H1 (cell line): ENCODE measurements around the gene MDH1. TPM values are rescaled to one million over a fixed set of nuclear protein-coding genes. Genes with fewer than 3 reads are reported as not detected.

ENCODE experiments used
- CTCF ChIA-PET: fragments of 300-600 bp; sonication (Branson Sonifier 250); formaldehyde crosslinking; loops from one replicate; lab custom pipeline; 2021; ENCODE audit not compliant: partially characterized antibody; lab: Charles Lee
- POLR2A ChIA-PET: fragments of 300-600 bp; sonication (Branson Sonifier 250); formaldehyde crosslinking; loops from one replicate; lab custom pipeline; 2021; ENCODE audit warnings: inconsistent platforms; ENCODE audit not compliant: partially characterized antibody; lab: Charles Lee
- DNase-seq, 2 experiments: peaks; one replicate each; pipeline versions ENCODE4 v3.0.0 to v3.0.0-alpha.2; 2010 to 2022; ENCODE audit warnings: low spot score in 2 of 2, low read depth in 1 of 2, mixed read lengths in 1 of 2
- FAIRE-seq: peaks from 2 replicates; lab custom pipeline; 2011; peaks lifted over from hg19 to GRCh38; lab: Jason Lieb, UNC
- H2AFZ ChIP-seq: 2 replicates; pipeline ENCODE4 v1.8.1; 2012; ENCODE audit warnings: low read length, inconsistent platforms
- H2AK5ac ChIP-seq: 2 replicates; pipeline ENCODE4 v1.6.1; 2013; ENCODE audit warnings: low read depth, low read length
- H2BK120ac ChIP-seq: replicated peaks from 2 replicates; pipeline ENCODE3; 2013; ENCODE audit warnings: low read depth, low read length, inconsistent platforms
- H2BK12ac ChIP-seq: 2 replicates; pipeline ENCODE4 v1.6.1; 2013; ENCODE audit warnings: low read depth, low read length
- H2BK15ac ChIP-seq: 2 replicates; pipeline ENCODE4 v1.6.1; 2013; ENCODE audit warnings: low read length
- H2BK20ac ChIP-seq: 2 replicates; pipeline ENCODE4 v1.6.1; 2013; ENCODE audit warnings: low read length
- H2BK5ac ChIP-seq: 2 replicates; pipeline ENCODE4 v1.6.1; 2013; ENCODE audit warnings: low read depth, low read length
- H3K14ac ChIP-seq: 2 replicates; pipeline ENCODE4 v1.6.1; 2013; ENCODE audit warnings: inconsistent platforms; ENCODE audit not compliant: insufficient read length
- H3K18ac ChIP-seq: 2 replicates; pipeline ENCODE4 v1.6.1; 2013; ENCODE audit warnings: low read length; ENCODE audit errors: extremely low read depth
- H3K23ac ChIP-seq: 2 replicates; pipeline ENCODE4 v1.6.1; 2013; ENCODE audit warnings: inconsistent platforms; ENCODE audit not compliant: insufficient read length
- H3K23me2 ChIP-seq: 2 replicates; pipeline ENCODE4 v1.6.1; 2013; ENCODE audit warnings: low read depth, low read length
- H3K27ac ChIP-seq: 2 replicates; pipeline ENCODE4 v1.6.1; 2011; ENCODE audit warnings: low read depth, low read length, inconsistent platforms
- H3K27me3 ChIP-seq, 4 experiments: replicated peaks in 1 of 4; 1 replicate in 1 of 4; 2 replicates in 3 of 4; pipeline versions ENCODE4 v1.6.1 to v1.8.1; 2011 to 2013; ENCODE audit warnings: low read length in 3 of 4, mild to moderate bottlenecking in 3 of 4, inconsistent platforms in 2 of 4, mixed read lengths in 2 of 4, moderate library complexity in 1 of 4; ENCODE audit not compliant: control insufficient read depth in 3 of 4, insufficient read depth in 3 of 4; ENCODE audit errors: extremely low read depth in 1 of 4
- H3K36me3 ChIP-seq, 4 experiments: 2 replicates each; pipeline versions ENCODE4 v1.6.1 to v1.8.1; 2011 to 2013; ENCODE audit warnings: mild to moderate bottlenecking in 4 of 4, low read length in 3 of 4, moderate library complexity in 2 of 4, control low read depth in 1 of 4, inconsistent platforms in 1 of 4; ENCODE audit not compliant: insufficient read depth in 4 of 4, control insufficient read depth in 2 of 4
- H3K4ac ChIP-seq: replicated peaks from 2 replicates; pipeline ENCODE3; 2013; ENCODE audit warnings: low read length, low read depth, mixed read lengths, inconsistent platforms; ENCODE audit not compliant: insufficient read length
- H3K4me1 ChIP-seq, 4 experiments: replicated peaks in 1 of 4; 1 replicate in 1 of 4; 2 replicates in 3 of 4; pipeline versions ENCODE4 v1.6.1 to v1.8.1; 2011 to 2013; ENCODE audit warnings: low read length in 3 of 4, inconsistent platforms in 2 of 4, mixed read lengths in 1 of 4; ENCODE audit not compliant: insufficient read depth in 4 of 4, control insufficient read depth in 3 of 4
- H3K4me2 ChIP-seq, 2 experiments: 2 replicates each; pipeline versions ENCODE4 v1.6.1 to v1.8.1; 2011 to 2013; ENCODE audit warnings: low read depth in 2 of 2, low read length in 2 of 2, control low read depth in 1 of 2, inconsistent platforms in 1 of 2, mild to moderate bottlenecking in 1 of 2; ENCODE audit not compliant: insufficient read depth in 1 of 2
- H3K4me3 ChIP-seq, 4 experiments: fragments of 200-600, 300-600 bp in 1 of 4; sonication (generic), shearing (Covaris generic), sonication (Bioruptor Twin) in 1 of 4; 2 replicates each; pipeline versions ENCODE4 v1.5.1 to v1.8.1; 2011 to 2016; ENCODE audit warnings: low read length in 4 of 4, low read depth in 3 of 4, control low read depth in 2 of 4, inconsistent platforms in 2 of 4, mild to moderate bottlenecking in 2 of 4, mixed read lengths in 1 of 4, moderate library complexity in 1 of 4; ENCODE audit not compliant: insufficient read depth in 2 of 4; ENCODE audit errors: extremely low read depth in 1 of 4
- H3K56ac ChIP-seq: replicated peaks from 2 replicates; pipeline ENCODE3; 2013; ENCODE audit warnings: low read depth, mild to moderate bottlenecking, mixed read lengths, low read length, inconsistent platforms; ENCODE audit not compliant: insufficient read length
- H3K79me1 ChIP-seq: 2 replicates; pipeline ENCODE4 v1.6.1; 2013; ENCODE audit warnings: low read depth, low read length, control low read depth
- H3K79me2 ChIP-seq, 2 experiments: 2 replicates each; pipeline versions ENCODE4 v1.6.1 to v1.8.1; 2012 to 2013; ENCODE audit warnings: low read length in 2 of 2, mild to moderate bottlenecking in 2 of 2, inconsistent platforms in 1 of 2; ENCODE audit not compliant: insufficient read depth in 2 of 2, control insufficient read depth in 1 of 2
- H3K9ac ChIP-seq, 4 experiments: replicated peaks in 1 of 4; 1 replicate in 1 of 4; 2 replicates in 3 of 4; pipeline versions ENCODE4 v1.6.1 to v1.8.1; 2011 to 2013; ENCODE audit warnings: low read depth in 3 of 4, low read length in 3 of 4, control low read depth in 2 of 4, mild to moderate bottlenecking in 2 of 4, moderate library complexity in 2 of 4, inconsistent platforms in 1 of 4; ENCODE audit errors: extremely low read depth in 1 of 4
- H3K9me3 ChIP-seq, 2 experiments: 2 replicates each; pipeline versions ENCODE4 v1.6.1 to v1.8.1; 2012 to 2013; ENCODE audit warnings: mild to moderate bottlenecking in 2 of 2, moderate library complexity in 2 of 2, control low read depth in 1 of 2, inconsistent platforms in 1 of 2, low read depth in 1 of 2, low read length in 1 of 2, mixed read lengths in 1 of 2; ENCODE audit not compliant: insufficient read depth in 2 of 2
- H4K20me1 ChIP-seq, 2 experiments: replicated peaks in 1 of 2; 2 replicates each; pipeline versions ENCODE3 to v1.8.1; 2011 to 2013; ENCODE audit warnings: inconsistent platforms in 2 of 2, low read length in 2 of 2, mild to moderate bottlenecking in 1 of 2; ENCODE audit not compliant: insufficient read depth in 2 of 2, control insufficient read depth in 1 of 2
- H4K5ac ChIP-seq: 2 replicates; pipeline ENCODE4 v1.6.1; 2013; ENCODE audit warnings: low read length, low read depth, mixed read lengths, inconsistent platforms; ENCODE audit not compliant: insufficient read length
- H4K8ac ChIP-seq: 2 replicates; pipeline ENCODE4 v1.8.0; 2013; ENCODE audit warnings: mild to moderate bottlenecking, moderate library complexity, low read length, inconsistent platforms; ENCODE audit not compliant: insufficient read depth; ENCODE audit errors: extremely low read depth
- H4K91ac ChIP-seq: replicated peaks from 2 replicates; pipeline ENCODE3; 2013; ENCODE audit warnings: low read length, mixed read lengths, inconsistent platforms; ENCODE audit not compliant: insufficient read length
- EP300 ChIP-seq, 2 experiments: IDR thresholded peaks; 1 replicate in 1 of 2; 2 replicates in 1 of 2; pipeline ENCODE4 v1.6.1; 2011 to 2012; ENCODE audit warnings: low read depth in 2 of 2, low read length in 2 of 2, mild to moderate bottlenecking in 2 of 2, borderline replicate concordance in 1 of 2, inconsistent platforms in 1 of 2, moderate library complexity in 1 of 2
- POLR2A ChIP-seq, 2 experiments: IDR thresholded peaks; 1 replicate in 1 of 2; 2 replicates in 1 of 2; pipeline ENCODE4 v1.6.1; 2011; ENCODE audit warnings: low read depth in 2 of 2, low read length in 2 of 2, mild to moderate bottlenecking in 2 of 2; ENCODE audit errors: control extremely low read depth in 1 of 2
- TEAD4 ChIP-seq: IDR thresholded peaks from 2 replicates; pipeline ENCODE4 v1.6.1; 2012; ENCODE audit warnings: low read depth, low read length, inconsistent platforms, mixed read lengths
- WGBS, 2 experiments: shearing (Covaris generic) in 1 of 2; methylation state at CpG; one replicate each; pipeline versions ENCODE4 v1.1.6 to v1.1.7; 2013 to 2015; ENCODE audit warnings: low lambda C conversion rate in 2 of 2, mixed read lengths in 2 of 2, inconsistent platforms in 1 of 2, low coverage in 1 of 2, missing lambda C conversion rate in 1 of 2; ENCODE audit not compliant: insufficient replicate concordance in 2 of 2, insufficient coverage in 1 of 2, insufficient read length in 1 of 2; ENCODE audit errors: extremely low coverage in 1 of 2, missing lambda C conversion rate in 1 of 2; 5-methylcytosine and 5-hydroxymethylcytosine counted together
- polyA plus RNA-seq, 7 experiments: library from polyadenylated mRNA; depleted of rRNA in 3 of 7; stranded (reverse) in 5 of 7; unstranded in 2 of 7; fragments of >200 nt in 5 of 7; fragments of 200-250 nt in 2 of 7; gene quantifications; 1 replicate in 5 of 7; 2 replicates in 1 of 7; 4 replicates in 1 of 7; pipeline versions ENCODE4 v1.2.1 to v1.2.3, GENCODE V29; 2011 to 2013; ENCODE audit warnings: missing spikeins in 2 of 7, mixed read lengths in 2 of 7
- total RNA-seq: library from RNA; stranded (reverse); fragmentation: NEBNext Ultra II Directional; extraction: Animal tissue kit (Norgen Biotek cat#: 25700); gene quantifications from 2 replicates; pipeline ENCODE4 v1.2.1, GENCODE V29; 2021

The MDH1 gene
- total and polyA plus RNA-seq, 2 of the 8 experiments (the other 6 are each of a cell fraction or from before 2014, with no cell fraction given) = 353 to 376 TPM

DNA sequence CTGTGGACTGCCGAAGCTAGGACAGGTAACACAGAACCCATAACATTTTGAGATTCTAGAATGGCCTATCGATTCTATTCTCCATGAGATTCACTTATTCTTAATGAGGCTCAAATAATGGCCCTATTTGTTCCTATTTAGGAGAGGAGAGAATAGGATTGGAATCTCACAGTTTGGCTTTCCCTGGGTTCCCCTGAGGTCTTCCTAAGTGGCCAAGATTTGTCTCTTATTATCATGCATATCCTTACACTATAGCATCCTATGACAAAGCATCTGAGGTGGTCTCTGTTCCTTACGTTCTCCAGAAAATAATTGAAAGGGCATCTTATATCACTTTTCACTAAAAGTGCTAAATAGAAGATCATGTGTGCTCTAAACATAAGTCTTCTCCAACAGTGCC lies 10.0 kb upstream of the MDH1 start:
- H3K4me3 ChIP-seq = no peak overlapping the region
- H3K79me2 ChIP-seq = peaks cover 0 to 92% of the 10 kb centered on the region in 2 experiments; a peak in 3 of 4 replicates
- FAIRE-seq = no peak
- H2AK5ac ChIP-seq = no peak overlapping the region
- H3K36me3 ChIP-seq = no peaks in the 10 kb centered on the region
- no peaks in the 10 kb centered on the region for H3K23me2 ChIP-seq
- no peaks in the 10 kb centered on the region for H3K27me3 ChIP-seq
- no peak overlapping the region for H3K18ac ChIP-seq
- H3K4me1 ChIP-seq = peaks cover 0 to 12% (median 5%) of the 10 kb centered on the region in 4 experiments; a peak in 4 of 7 replicates
- H2BK15ac ChIP-seq = no peak overlapping the region
- H3K9me3 ChIP-seq = no peaks in the 10 kb centered on the region
- H3K27ac ChIP-seq = no peak overlapping the region
- no peak overlapping the region for H2BK20ac ChIP-seq
- no peak overlapping the region for H2BK12ac ChIP-seq
- no peak overlapping the region for H2BK5ac ChIP-seq
- CTCF ChIA-PET = no interaction called here
- no peaks in the 10 kb centered on the region for H4K20me1 ChIP-seq
- H3K23ac ChIP-seq = no peak overlapping the region
- TF ChIP-seq TEAD4 = no peak
- no peak for TF ChIP-seq POLR2A (IDR thresholded peaks at IDR 0.05; ENCODE audit: control extremely low read depth in 1 of 2, low read depth in 2 of 2, low read length in 2 of 2)
- no peak for TF ChIP-seq EP300 (IDR thresholded peaks at IDR 0.05; ENCODE audit: borderline replicate concordance in 1 of 2, low read depth in 2 of 2, low read length in 2 of 2)
- TF ChIP-seq, all 59 proteins: peak for 0
- Histone ChIP-seq H3K14ac (no peak overlapping the region), H4K91ac (no peak overlapping the region), H3K79me1 (peaks cover 2% of the 10 kb centered on the region; the same call in 1 of the 2 replicates), H3K4me2 (no peak overlapping the region), H2AFZ (no peak overlapping the region), H3K56ac (no peak overlapping the region), H4K5ac (no peak overlapping the region), H3K9ac (no peak overlapping the region), H2BK120ac (no peak overlapping the region), H3K4ac (no peak overlapping the region), H4K8ac (no peak overlapping the region)
- POLR2A ChIA-PET = interaction anchor here (4.0 kb wide), 1 partner anchor 10 kb away, joined by 13 read pairs; the partner anchor contains the start of genes MDH1 and WDPCP
- DNase-seq = no peak
- WGBS, 2 experiments = 81% methylated on average over 3 of the region's 3 CpGs; no CpG with 5 or more reads in 1 of the 2 experiments
